Stimulated activated CD8-positive, alpha-beta memory T cell treated with anti-CD3 and anti-CD28 coated beads, Interleukin-7, amount 100 ng/mL, for 24 hours (primary cell): ENCODE measurements around the gene ENAH.
"Not testable (repeated sequence)": the region's sequence is repeated elsewhere in the genome, so short reads cannot be mapped to it uniquely, and the experiment has no call there.

Source experiments
- DNase-seq: peaks from one replicate; pipeline ENCODE4 v3.0.0-alpha.2; 2020; ENCODE audit warnings: low read depth

ENAH gene

DNA sequence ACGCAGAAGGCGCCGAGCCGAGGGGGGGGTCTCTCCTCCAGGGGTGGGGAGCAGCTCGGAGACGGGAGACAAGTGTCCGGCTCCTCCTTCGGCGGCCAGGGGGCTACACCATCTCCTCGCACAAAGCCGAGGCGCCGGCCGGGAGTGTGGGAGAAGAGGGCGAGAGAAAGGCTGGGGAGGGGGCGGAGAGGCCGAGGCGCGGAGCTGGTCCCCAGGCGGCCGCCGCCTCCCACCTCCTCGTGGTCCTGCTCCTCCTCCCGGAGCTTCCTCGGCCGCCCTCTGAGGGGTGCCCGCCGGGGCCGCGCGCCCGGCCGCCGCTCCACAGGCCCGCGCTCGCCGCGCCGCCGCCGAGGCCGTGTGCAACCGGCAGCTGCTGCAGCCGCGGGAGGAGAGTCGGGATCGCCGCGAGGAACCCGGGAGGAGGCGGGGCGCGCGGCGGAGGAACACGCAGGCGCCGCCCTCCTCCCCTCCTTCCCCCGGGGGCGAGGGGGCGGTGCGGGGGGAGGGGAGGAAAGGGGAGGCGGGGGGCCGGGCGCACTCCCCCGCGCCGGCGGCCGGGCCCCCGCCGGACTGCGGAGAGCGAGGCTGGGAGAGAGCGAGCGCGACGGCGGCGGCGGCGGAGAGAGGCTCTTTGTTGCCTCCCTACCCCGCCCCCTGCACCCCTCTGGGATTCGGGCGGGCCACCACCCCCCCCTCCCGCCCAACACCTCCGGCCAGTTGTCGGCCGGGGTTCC lies at the start of gene ENAH:
Gene ENAH, minus strand, starts transcription at position 395 of the 734 bp plus-strand sequence. CDS start 433 bp downstream, outside the sequence.
- no peak for DNase-seq

DNA sequence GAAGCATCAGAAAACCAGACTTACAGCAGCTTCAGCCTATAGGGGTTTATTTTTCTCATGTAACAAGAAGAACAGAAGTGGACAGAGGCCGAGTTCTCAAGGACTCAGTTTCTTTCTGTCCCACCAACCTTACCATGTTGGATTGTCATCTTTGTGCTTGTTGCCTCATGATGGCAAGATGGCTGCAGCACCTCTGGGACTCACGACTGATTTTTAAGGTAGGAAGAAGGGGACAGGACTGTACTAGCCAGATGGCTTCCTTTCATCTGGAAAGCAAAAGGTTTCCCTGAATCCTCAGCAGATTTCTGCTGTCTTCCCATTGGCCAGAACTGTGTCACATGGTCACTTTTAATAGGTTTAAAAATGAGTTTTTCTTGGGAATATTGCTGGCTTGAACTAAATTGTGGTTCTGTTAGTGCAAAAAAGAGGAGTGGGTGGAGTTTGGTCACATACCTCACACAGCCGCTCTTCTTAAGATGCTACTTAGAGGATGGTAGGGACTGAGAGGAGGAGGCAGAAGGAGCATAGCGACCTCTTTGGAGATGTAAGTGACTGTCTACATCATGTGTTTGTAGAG lies 48.1 kb upstream of the ENAH start:
- DNase-seq = no peak

DNA sequence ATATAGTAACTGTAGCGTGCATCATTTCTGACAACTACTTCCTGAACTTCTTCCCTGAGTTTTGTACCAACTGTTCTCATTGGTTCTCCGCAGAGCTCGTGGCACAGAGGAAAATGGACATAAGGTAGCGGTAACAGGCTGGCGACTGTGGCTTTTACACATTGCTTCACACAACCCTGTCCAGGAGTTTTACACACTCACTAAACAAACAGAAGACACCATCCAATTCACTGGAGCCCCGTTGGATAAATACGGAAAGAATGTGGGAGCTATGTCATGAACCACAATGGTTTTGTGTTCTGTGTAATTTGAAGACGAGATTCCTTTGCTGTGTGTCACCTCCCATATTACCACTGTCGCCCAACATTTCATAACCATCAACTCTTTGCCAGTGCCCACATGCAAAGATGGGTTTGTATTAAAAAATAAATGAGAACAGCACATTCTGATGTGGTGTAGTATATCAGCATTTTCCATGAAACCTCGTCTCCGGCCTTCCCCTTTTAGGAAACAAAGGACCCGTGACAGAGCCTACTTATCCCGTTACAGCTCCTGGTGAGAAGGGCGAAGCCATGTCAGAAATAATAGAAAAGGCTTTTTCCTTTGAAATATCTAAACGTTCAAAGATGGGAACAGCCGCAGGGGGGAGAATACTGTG lies 47.4 kb upstream of the ENAH start:
- no peak for DNase-seq

DNA sequence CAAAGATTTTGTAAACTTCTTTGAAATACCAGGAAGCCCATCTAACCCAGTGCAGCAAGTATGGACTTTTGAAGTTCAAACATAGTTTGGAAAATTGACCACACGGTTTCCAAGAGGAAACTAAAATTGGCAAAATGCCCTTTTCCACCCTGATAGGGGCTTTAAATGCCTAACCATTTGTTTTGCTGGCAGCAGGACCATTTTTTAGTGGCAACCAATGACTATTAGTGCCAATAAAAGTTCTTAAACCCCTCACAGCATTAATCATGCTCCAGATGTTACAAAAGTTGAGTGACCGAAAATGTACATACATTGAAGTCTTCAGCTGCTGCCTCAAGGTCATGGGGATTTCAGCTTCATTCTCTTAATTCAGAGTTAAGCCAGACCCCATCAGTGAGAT lies 46.4 kb upstream of the ENAH start:
- DNase-seq = no peak

DNA sequence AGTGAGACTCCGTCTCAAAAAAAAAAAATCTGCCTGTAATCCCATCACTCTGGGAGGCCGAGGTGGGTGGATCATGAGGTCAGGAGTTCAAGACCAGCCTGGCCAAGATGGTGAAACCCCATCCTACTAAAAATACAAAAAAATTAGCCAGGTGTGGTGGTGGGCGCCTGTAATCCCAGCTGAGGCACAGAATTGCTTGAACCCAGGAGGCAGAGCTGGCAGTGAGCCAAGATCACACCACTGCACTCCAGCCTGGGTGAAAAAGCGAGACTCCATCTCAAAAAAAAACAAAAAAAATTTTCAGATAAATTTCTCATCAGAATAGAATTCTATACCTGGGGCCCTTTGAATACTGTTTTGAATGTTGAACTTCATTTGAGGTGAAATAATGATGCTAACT lies 45.3 kb upstream of the ENAH start:
- not testable (repeated sequence) for DNase-seq

DNA sequence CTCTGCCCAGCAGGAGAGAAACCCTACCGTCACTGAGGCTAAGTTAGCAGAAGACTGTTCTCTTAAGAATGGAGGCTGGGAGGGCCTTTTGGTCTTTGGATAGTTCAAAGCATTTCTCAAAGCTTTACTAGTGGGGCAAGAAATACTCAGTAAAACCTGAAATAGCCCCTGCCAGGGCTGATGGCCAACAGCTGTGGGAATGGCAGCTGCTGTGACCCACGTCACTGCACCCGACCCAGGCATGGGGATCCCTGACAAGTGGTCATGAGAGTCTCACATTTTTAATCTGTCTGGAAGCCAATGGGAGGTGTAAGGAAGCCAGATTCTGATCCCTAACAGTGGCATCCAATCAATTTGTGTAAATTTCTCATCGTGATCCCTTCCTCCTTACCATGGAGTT lies 44.5 kb upstream of the ENAH start:
- DNase-seq = no peak

DNA sequence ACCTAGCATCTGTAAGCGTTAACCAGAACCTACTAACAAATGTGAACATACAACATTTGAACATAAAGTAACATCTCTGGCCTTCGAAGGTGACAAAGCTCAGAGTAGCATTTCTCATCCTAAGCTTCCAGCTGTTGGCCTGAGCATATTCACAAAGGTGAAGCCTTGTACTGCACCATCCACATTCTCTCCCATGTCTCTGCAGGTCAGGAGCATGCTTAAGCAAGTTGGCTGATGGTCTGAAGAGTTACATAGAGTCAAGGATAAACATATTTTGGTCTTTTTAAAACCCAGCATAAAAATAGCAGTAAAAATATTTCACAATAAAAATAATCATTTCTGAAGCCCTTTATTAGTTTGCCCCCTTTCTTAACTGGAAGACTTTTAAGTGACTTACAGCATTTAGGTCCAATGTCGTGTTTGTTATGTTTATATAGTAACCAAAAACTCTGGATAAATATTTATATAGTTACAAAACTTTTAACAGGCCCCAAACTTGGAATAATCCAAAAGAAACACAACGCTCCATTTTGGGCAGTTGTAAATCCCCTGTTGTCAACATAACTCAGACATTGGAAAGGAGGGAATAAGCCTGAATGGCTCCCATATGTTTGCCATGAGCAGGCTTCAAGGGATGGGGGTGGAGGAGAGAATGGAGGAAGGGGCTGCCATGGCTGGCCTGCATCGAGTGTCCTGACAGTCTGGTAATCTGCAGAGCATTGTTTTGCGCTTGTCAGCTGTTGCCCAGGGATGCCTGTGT lies 42.8 kb upstream of the ENAH start:
- no peak for DNase-seq

DNA sequence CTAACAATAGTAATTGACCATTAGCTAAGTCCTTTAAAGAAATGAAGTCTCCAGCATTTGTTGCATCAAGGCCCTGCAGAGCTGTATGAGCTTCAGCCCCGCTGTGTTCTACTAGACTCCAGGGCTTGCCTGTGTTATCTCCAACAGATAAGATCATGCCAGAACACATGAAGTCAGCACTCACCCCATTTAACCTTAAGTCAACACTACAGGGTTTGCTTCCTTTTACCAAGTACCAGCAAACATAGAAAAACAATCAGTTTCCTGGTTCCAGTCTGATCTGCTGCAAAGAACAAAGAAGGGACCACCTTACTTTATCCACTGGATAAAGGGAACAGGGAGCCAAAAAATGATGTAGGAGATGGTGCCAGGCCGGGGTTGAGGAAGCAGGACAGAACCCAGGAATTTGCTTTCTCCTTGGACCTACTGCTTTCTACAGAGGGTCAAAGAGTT lies 41.3 kb upstream of the ENAH start:
- DNase-seq = no peak

DNA sequence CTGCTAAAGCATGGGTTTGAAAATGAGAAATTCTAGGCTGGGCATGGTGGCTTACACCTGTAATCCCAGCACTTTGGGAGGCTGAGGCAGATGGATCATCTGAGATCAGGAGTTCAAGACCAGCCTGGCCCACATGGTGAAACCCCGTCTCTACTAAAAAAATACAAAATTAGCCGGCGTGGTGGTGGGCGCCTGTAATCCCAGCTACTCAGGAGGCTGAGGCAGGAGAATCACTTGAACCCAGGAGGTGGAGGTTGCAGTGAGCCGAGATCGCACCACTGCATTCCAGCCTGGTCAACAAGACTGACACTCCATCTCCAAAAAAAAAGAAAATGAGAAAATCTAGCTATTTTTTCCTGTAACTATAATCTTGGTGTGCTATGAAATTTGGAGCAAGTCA lies 40.8 kb upstream of the ENAH start:
- DNase-seq = not testable (repeated sequence)

DNA sequence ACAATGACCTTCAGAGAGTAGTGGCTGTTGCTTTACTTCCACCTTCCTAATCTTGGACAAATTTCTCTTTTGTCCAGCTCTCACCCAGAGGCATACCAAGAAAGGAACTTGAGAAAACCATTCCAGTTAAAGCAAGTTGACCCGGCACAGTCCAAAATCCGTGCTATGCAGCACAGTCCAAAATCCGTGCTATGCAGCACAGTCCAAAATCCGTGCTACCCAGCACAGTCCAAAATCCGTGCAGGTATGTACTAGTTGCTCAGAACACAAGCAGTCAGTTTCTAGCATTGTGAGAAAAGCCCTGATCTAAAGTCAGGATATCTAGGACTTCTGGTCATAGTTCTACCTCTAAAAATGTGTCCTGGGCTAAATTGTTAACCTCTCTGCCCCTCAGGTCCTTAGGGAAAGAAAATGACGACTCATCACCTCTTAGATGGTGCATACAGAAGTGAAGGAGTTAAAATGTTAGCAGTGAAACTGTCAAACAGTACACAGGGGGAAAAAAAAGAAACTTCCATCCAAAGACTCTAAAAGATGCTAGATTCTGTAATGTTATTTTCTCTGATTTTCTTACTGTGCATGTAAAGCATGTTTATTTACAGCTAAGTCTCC lies 40.3 kb upstream of the ENAH start:
- no peak for DNase-seq

DNA sequence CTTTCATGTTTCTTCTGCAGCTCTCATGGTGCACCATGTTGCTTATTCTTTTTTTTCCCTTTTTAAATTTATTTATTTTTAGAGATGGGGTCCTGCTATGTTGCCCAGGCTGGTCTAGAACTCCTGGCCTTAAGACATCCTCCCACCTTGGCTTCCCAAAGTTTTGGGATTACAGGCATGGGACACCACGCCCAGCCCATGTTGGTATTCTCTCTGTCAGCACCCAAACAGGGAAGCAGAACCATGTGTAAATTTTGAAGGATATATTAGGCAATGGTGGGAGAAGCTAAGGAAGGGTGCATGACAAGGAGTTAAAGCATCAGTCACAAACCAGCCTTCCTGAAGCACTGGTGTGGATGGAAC lies 39.6 kb upstream of the ENAH start:
- no peak for DNase-seq

DNA sequence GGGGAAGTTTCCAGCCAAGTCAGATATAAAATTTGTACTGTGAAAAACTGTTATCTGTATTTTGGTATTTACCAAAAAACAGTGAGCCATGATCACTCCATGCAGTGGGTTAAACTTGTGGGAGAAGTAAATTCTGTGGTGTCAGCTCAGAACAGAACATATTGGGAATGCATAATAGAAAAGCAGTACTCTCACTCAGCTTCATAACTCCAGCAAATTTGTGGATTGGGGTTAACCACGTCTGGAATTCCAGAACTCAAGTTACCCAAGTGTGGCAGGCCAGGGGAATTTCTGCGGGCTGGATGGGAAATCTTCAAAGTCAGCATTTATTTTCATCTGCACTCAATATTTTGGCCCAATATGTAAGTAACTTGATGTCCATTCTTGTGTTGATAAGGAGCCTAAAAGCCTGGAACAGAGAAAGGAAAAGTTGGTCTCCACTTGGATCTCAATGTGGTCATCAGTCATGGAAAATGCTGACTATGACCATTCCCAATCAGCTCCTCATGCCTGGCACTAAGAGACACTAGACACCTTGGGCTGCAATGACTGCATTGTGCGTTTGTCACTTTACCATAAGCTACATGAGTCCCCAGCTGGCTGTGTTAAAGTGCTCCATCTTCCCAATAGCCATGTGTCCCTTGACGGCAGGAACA lies 39.1 kb upstream of the ENAH start:
- no peak for DNase-seq

DNA sequence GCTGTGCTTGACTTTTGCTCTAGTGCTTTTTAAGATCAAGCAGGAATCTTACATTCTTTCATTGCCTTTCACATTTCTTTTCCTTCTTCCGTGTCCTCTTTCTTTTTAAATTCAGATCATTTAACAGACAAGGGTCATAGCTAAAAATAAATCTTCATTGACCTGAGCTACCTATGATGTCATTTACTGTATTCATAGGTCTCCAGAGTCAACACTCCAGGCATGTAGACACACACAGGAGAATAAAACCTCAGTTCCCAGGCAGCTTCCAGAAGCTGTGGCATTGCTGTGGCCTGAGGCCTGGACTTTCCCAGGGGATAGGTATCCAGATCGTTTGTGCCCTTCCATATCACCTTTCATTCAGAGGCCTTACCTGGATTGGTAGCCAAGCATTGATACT lies 38.5 kb upstream of the ENAH start:
- no peak for DNase-seq

DNA sequence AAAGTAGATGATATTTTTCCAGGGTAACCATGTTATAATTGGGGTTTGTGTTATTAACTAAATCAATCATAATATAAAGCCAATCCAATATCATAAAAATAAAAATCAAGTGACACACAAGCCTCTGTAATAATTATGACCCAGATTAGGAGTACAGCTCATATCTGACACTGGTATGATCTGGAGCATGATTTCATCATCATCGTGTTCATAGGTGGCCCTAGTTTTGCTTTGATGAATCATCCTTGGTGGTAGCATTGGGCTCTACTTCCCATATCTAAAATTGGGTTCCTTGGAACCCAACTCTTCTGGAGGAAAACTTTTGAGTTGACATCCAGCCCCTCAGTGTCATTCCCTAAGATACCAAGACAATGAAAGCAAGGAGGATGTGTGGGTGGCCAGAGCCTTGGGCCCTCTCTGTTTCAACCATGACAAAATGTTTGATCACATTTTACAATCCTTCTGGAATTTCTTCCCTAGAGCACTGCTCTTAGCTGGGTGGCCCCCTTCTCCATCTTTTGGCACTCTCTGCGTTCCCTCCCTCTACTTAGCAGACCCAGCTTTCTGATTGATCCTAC lies 37.0 kb upstream of the ENAH start:
- no peak for DNase-seq

DNA sequence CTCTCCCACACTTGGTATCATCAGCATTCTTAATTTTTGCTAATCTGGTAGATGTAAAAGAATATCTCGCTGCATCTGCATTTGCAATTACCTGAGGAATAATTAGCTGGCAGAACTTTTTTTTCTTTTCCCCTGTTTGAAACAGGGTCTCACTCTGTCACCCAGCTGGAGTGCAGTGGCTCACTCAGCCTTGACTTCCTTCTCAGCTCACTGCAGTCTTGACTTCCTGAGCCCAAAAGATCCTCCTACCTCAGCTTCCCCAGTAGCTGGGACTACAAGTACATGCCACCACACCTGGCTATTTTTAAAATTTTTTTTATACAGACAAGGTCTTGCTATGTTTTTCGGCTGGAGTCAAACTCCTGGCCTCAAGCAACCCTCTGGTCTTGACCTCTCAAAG lies 35.4 kb upstream of the ENAH start:
- no peak for DNase-seq

DNA sequence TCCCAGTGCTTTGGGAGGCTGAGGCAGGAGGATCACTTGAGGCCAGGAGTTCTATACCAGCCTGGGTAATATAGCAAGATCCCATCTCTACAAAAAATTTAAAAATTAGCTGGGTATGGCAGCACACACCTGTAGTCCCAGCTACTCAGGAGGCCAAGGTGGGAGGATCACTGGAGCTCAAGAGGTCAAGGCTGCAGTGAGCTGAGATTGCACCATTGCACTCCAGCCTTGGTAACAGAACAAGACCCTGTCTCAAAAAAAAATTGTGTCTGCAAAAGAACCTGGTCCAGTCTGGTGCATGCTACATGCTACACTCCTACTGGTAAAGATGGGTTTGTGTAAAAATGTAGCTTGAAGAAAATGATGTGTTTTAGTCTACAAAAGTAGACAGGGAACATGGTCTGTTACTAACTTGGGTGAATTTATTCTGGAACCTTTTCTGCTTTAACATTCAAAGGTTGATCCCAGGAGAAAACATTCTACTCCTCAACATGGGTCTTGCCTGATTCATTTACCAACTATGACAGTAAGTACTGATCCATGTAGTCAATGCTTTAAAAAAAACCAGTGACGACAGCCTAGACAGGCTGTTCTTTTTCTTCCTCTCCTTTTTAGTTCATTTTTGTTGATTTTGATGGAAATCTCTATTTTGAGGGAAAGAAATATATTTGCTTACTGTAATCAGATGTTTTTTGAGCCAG lies 32.7 kb upstream of the ENAH start:
- DNase-seq = no peak

DNA sequence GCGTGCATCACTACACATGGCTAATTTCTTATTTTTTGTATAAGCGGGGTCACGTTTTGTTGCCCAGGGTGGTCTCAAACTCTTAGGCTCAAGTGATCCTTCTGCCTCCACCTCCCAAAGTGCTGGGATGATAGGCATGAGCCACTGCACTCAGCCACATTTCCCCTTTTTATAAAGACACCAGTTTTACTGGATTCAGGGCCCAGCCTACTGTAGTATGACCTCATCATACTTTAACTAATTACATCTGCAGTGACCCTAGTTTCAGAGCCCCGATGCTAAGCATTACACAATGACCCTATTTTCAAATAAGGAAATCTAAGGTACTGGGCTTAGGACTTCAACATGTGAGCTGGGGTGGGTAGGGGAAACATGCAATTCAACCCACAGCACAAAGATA lies 31.8 kb upstream of the ENAH start:
- DNase-seq = no peak

DNA sequence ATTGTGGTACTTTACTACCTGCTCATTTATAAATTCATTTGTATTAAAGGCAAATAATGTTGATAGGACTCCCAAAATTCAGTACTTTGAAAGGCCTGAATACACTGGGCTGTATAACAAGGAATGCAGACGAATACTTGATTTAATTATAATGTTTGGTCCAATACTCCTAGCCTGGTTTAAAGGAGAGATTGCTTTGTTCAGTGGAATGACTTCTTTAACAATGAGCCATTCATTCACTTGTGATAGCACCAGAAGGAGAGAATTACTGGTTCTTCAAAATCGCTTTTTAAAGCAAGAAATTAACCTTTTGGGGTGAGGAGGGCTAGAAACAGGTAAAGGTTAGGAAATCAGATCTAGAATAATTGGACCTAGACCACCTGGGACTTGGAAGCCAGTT lies 28.3 kb upstream of the ENAH start:
- DNase-seq = no peak

DNA sequence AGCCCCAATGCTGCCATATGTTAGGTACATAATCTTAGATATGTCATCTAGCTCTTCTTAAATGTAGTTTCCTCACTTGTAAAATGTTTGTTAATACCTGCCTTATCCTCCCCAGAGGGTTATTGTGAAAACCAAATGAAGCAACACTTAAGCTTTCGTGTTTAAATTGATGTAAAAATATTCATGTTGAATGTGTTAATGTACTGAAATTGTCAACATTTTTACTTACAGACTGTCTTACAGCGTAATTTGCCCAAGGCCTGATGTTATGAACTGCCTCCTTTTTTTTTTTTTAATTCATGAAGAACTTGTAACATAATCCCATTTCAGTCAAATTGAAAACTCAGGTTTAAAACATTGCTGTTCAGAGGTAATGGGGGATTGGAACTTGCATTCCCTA lies 25.6 kb upstream of the ENAH start:
- no peak for DNase-seq

DNA sequence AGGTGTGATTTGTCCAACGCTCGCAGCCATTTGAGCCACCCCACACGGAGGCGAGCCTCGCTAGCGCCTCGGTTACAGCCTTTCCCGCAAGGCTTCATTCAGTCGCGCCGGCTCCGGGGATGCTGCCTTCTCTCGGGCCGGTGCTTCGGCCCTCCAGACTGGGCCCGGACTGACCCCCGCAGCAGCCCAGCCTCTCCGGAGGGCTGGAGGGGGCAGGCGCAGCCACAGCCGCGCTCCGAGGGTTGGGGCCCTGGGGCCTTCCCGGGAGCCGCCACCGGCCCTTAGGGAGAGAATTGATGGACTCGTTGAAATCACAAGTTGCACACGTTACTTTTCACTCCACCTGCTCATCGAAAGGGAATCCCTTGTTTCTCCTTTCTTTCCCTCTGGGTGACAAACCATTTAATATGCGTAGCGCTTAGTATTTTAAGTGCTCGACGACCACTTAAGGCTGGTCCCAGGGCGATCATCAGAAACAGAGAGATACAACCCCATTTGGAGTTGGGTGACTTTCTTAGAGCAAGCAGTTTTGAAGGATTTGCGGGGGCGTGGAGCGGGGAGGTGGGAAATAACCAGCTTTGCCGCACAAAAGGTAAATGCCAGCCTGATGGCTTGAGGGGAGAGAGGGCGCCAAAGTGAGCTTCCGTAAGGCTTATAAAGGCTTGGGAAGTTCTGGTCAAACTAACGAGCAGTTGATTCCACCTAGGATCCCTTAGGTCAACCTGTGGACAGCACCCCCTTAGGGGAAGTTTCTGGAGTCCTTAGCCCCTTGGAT lies 24.6 kb upstream of the ENAH start:
- no peak for DNase-seq
